OCI-LY1 (cell line): Measurements from ENCODE around the gene ARHGAP25.

ENCODE experiments used
- CTCF ChIP-seq: fragments of 200-600 bp; sonication (generic), shearing (Covaris generic); IDR thresholded peaks from 2 replicates; pipeline ENCODE4 v1.5.1; 2017; ENCODE audit warnings: mild to moderate bottlenecking, antibody characterized with exemption, low read length, moderate library complexity, mixed read lengths
- EZH2 ChIP-seq: fragments of 200-600 bp; sonication (generic), shearing (Covaris generic); IDR thresholded peaks from 2 replicates; pipeline ENCODE4 v1.8.0; 2017; ENCODE audit warnings: borderline replicate concordance, mixed run types, mild to moderate bottlenecking, antibody characterized with exemption, low read length, moderate library complexity, mixed read lengths

- TF ChIP-seq CTCF (no peak), EZH2 (no peak)
Measured at GRCh38 chr2:68819556-68819955, 84.9 kb downstream of the ARHGAP25 start.
